ENCODE results near the gene NTHL1. TPM values are rescaled to one million over a fixed set of nuclear protein-coding genes. Genes with fewer than 3 reads are reported as not detected.

NTHL1 gene
- total RNA-seq, 1 experiment from 2014 or later, result 52.0 TPM

DNA sequence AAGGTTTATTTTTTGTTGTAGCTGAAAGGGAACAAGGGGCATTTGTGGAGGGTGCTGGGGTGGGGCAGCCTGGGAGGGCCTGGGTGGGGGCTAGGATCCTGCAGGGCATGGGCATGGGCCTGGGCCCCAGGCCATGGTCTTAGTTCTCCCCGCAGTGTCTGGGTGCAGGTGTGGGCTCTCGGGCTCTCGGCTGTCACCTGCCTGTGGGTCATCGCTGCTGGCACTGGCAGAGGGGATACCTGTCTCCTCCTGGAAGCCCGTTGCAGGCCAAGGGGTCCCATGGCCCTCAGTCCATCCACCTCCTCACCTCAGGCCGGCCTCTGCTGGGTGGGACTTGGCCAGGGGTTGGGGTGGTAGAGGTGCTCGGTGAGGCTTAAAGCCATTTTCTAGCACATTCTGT, 30.5 kb upstream of the NTHL1 start:
- H4K91ac ChIP-seq (ENCODE audit: insufficient read length, low read depth, low read length), result no peak overlapping the region
- H3K23me2 ChIP-seq (ENCODE audit: insufficient read length, low read depth, low read length, poor library complexity, severe bottlenecking), result no peaks in the 10 kb centered on the region
- Mint-ChIP-seq H3K27ac (no peak overlapping the region), H3K4me3 (no peak overlapping the region), H3K27me3 (ENCODE audit: low read depth) (no peaks in the 10 kb centered on the region), H3K9me3 (no peaks in the 10 kb centered on the region), H3K4me1 (no peaks in the 10 kb centered on the region), H3K36me3 (ENCODE audit: insufficient read depth in 1 of 3, low read depth in 3 of 3) (peaks cover 5 to 36% (median 31%) of the 10 kb centered on the region in 3 experiments; a peak in 6 of 7 replicates)
- no peak for TF ChIP-seq CTCF (conservative IDR thresholded peaks at IDR 0.05)
- H3K14ac ChIP-seq (ENCODE audit: insufficient read depth, low read length), result no peak overlapping the region
- H2BK15ac ChIP-seq (ENCODE audit: low read depth, low read length), result no peak overlapping the region
- H3K18ac ChIP-seq (ENCODE audit: insufficient read length, low read depth, low read length), result no peak overlapping the region
- no peaks in the 10 kb centered on the region for H3K27me3 ChIP-seq (ENCODE audit: insufficient read depth, low read length)
- no peak overlapping the region for H3T11ph ChIP-seq (ENCODE audit: low read length)
- H4K5ac ChIP-seq (ENCODE audit: insufficient read length, low read depth, low read length), result no peak overlapping the region
- H2BK20ac ChIP-seq (ENCODE audit: low read depth, low read length, poor library complexity, severe bottlenecking), result no peak overlapping the region
- H3K79me1 ChIP-seq (ENCODE audit: insufficient read depth, low read depth, low read length, poor library complexity, severe bottlenecking), result no peaks in the 10 kb centered on the region
- H2BK120ac ChIP-seq (ENCODE audit: low read depth, low read length, poor library complexity, severe bottlenecking), result no peak overlapping the region
- no peak overlapping the region for H4K8ac ChIP-seq (replicated peaks; ENCODE audit: insufficient read length, low read depth, low read length)
- no peak overlapping the region for H3K9ac ChIP-seq (ENCODE audit: extremely low read depth, insufficient read length, low read length)
- no peak overlapping the region for H3K27ac ChIP-seq (ENCODE audit: insufficient read length, low read depth, low read length)
- H2BK12ac ChIP-seq (ENCODE audit: insufficient read length, low read depth, low read length), result no peak overlapping the region
- no peak overlapping the region for H3K23ac ChIP-seq (ENCODE audit: insufficient read length, low read depth, low read length)
- H2BK5ac ChIP-seq (ENCODE audit: insufficient read length, low read length), result no peak overlapping the region
- H3K9me3 ChIP-seq (ENCODE audit: control insufficient read depth, low read depth, low read length), result no peaks in the 10 kb centered on the region
- no peak overlapping the region for H3K4me2 ChIP-seq (ENCODE audit: insufficient read depth, insufficient read length, low read length)
- no peak overlapping the region for H2AK5ac ChIP-seq (ENCODE audit: insufficient read length, low read length)
- no peak overlapping the region for H2AFZ ChIP-seq (ENCODE audit: low read length)
- H3K4ac ChIP-seq (ENCODE audit: low read depth, low read length), result no peak overlapping the region
- H3K79me2 ChIP-seq (ENCODE audit: insufficient read depth, low read length), result no peaks in the 10 kb centered on the region
- WGBS (ENCODE audit: extremely low coverage, insufficient read length, low lambda C conversion rate), result no CpG with 5 or more reads among the region's 7 CpGs
- H3K56ac ChIP-seq (ENCODE audit: insufficient read length, low read depth, low read length), result no peak overlapping the region
- no peaks in the 10 kb centered on the region for H4K20me1 ChIP-seq (ENCODE audit: control insufficient read depth, insufficient read depth, insufficient read length)
- DNase-seq, result no peak
- H3K4me1 ChIP-seq (ENCODE audit: insufficient read depth, low read length), result no peaks in the 10 kb centered on the region
